HG02852 (cell line): ENCODE data around the gene MSI2.
"Not testable (repeated sequence)": the region's sequence is repeated elsewhere in the genome, so short reads cannot be mapped to it uniquely, and the experiment has no call there.

ENCODE experiments used
- ATAC-seq: cut with Tn5 transposase; IDR thresholded peaks from one replicate; pipeline ENCODE4 v1.9.1; 2021; ENCODE audit warnings: mild to moderate bottlenecking, moderate library complexity; ENCODE audit not compliant: unreplicated experiment

MSI2 gene

DNA sequence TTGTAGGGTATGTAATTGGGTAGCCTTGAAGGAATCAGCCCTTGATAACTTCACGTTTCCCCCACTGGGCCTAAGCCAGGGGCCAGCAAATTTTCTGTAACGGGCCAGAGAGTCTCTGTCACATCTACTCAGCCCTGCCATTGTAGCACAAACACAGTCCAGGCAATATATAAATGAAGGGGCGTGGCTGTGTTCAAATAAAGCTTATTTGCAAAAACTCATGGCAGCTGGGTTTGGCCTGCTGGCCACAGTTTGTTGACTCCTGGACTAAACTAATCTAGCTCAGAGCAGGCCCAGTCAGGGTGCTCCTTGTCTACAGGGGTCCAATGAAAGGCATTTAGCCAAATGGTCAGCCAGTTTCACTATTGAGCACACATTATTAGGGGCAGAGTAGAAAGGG, 347.2 kb downstream of the MSI2 start:
- ATAC-seq, result no peak

GRCh38 chr17:57603978-57604377, 347.7 kb downstream of the MSI2 start:
- no peak for ATAC-seq

DNA sequence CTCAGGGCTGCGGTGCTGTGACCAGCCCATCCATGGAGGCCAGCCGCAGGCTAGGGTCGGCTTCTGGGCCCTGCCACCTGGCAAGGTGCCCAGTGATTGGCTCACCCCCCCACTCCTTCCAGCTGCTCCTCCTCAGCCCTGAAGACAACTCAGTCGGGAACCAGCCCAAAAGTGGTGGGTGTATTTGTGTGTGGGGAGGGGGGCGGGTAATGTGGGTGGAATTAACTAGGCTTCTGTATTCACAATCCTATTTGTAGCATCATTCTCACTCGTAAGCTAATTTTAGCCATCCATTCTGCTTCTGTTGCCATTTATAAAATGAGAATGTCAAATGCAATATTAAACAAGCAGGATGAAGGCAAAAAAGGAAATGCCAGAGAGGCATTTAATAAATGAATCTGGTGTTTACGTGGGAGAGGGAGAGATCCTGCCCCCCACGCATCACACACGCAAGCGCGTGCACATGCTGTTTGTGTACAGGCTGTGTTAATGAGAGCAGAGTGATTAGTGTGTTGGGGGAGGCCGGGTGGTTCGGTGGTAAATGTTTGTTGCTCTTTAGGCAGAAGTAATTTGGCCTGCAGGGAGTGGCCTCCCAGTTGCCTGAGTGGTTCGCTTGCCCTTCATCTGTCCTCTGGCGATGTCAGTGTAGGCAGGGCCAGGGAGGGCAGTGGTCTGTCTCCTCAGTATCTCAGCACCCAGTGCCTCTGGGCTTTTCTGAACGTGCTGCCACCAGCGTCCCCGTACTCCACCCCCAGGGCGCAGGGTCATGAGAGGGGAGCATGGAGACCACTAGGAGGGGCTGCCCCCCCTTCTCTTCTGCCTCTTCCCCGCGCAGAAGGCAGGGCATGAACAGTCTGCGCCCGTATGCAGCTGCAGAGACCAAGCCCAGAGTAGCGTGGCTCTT, 348.7 kb downstream of the MSI2 start:
- peak; percentile 58 for ATAC-seq

- ATAC-seq, result peak; percentile 25
Measured at GRCh38 chr17:57605675-57606105, 349.4 kb downstream of the MSI2 start.

- ATAC-seq, result no peak
Measured at GRCh38 chr17:57606111-57606875, 350.0 kb downstream of the MSI2 start.

DNA sequence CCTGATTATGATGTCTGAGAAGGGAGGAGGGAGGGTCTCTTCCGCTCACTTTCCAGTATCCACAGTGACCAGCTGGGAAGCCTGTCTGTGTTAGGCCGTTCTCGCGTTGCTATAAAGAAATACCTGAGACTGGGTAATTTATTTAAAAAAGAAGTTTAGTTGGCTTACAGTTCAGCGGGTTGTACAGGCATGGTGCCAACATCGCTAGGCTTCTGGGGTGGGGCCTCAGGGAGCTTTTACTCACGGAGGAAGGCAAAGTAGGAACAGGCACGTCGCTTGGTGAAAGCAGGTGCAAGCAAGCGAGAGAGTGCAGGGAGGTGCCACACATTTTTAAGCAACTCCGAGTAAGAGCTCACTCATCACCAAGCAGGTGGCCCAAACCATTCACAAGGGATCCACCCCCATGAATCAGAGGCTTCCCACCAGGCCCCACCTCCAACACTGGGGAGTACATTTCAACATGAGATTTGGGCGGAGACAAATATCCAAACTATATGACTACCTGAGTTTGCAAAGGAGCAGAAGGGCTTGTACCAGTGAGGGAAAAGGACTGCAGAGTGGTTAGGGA, 351.3 kb downstream of the MSI2 start:
- no peak for ATAC-seq

- no peak for ATAC-seq
Measured at GRCh38 chr17:57608369-57609124, 352.2 kb downstream of the MSI2 start.

DNA sequence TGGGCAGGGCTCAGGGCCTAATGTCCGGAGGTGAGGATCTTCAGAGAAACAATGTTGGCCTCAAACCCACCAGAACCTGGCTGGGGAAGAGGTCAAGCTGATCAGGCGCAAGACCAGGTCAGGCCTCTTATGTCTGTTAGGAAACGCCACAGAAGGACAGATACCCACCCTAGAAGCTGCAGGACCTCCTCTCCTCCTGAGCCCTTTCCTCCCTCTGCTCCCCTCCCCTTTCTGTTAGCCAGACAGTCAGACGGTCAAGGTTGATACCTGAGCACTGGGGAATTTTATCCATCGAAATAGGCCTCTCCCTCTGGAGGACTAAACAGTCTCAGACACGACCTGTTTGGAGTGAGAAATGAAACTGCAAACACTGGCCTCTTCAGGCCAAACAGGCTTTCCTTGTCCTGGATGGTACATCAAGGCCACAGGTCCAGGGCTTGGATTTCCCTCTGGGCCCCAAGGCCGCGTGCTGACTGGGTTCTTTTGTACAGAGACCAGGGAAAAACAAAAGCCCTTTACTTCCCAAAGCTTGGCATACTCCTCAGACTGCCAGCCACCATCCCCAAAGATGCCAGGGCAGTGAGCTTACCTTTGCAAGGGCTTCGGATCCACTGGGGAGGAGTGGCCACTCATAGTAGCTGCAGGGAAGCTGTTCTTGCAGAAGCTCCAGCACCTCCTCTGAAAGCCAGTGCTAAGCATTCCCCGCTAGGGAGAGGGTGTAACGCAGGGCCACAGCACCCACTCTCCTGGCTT, 353.0 kb downstream of the MSI2 start:
- no peak for ATAC-seq

- no peak for ATAC-seq
Measured at GRCh38 chr17:57609878-57610270, 353.6 kb downstream of the MSI2 start.

GRCh38 chr17:57612202-57613071, 356.1 kb downstream of the MSI2 start:
- ATAC-seq, result no peak

DNA sequence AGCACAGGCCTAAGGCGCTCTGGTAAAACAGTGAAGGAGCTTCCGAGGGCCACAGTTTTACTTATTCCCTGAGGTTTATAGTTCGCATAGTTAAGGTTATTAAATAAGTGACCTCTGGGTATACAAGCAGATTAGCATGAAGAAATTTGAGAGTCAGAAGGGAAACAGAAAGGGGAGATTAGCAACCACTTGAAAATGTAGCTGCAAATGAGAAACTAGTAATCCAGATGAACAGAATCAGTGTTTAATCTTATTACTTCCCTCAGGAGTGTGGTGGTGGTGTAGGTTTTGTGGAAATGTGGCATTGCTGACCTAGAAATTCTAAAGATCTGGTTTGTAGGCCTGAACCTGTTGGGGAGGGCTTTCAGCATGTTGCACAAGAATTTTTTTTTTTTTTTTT, 358.4 kb downstream of the MSI2 start:
- ATAC-seq, result no peak

- ATAC-seq, result no peak
Measured at GRCh38 chr17:57615836-57616757, 359.8 kb downstream of the MSI2 start.

DNA sequence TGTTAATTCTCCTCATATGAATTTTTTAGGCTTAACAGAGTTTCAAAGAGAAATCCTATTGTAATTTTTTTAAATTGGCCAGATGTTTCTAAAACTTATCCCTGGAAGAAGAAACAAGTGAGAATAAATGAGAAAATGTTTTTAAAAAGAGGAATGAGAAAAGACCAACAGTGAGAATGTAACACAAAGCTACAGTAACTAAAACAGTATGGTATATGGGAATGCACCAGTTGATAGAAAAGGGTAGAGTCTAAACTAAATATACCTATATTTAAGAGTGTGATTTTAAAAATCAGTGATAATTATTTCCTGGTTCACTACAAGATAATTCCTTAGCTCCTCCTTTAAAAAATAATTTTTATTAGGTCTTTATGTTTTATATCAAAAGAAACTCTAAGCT, 360.9 kb downstream of the MSI2 start:
- ATAC-seq, result no peak

DNA sequence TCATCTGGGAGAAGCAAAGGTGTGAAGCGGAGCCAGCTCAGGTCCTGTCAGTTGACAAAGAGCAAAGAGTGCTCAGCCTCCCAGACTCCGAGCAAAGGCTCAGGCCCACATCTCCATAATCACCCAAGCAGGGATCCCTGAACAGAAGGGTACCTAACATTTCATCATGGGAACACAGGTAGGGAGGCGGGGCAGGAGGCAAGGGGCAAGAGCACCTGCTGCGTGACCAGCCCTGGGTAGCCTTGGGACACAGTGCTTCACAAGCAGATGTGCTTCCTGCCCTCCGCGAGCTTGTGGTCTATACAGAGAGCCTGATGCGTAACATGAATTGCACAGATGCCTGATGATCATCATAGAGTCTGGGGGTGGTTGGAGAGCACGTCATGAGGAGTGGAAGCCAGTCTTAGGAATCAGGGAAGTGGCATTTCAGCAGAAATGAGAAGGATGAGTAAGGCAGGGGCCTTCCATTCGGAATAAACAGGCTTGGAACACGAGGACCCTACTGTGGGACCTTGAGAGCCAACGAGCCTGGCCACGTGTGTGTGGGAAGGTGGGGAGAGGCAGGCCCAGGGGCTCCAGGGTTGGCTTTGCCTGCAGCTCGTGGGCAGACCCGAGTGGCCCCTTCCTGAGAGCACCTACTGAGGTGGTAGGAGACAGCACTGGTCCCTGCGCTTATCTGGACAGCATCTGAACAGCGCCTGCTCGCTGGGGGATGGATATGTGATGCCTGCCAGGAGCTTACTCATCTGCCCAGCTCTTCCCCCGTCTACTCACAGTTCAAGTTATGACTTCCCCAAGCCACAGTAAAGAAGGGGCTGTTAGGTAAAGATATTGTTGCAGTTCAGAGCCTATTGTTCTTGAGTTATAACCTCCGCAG, 363.0 kb downstream of the MSI2 start:
- ATAC-seq, result no peak

GRCh38 chr17:57620576-57620975, 364.3 kb downstream of the MSI2 start:
- no peak for ATAC-seq

- not testable (repeated sequence) for ATAC-seq
Measured at GRCh38 chr17:57621791-57622190, 365.5 kb downstream of the MSI2 start.

GRCh38 chr17:57622306-57622682, 366.0 kb downstream of the MSI2 start:
- ATAC-seq, result no peak
